GM18870 (cell line): ENCODE data around the gene MLLT3.
A peak's percentile ranks its signal among the peaks of the same experiment; 100 is the strongest.

Source experiments
- ATAC-seq: cut with Tn5 transposase; IDR thresholded peaks from one replicate; pipeline ENCODE4 v1.9.1; 2021; ENCODE audit warnings: moderate library complexity; ENCODE audit not compliant: unreplicated experiment

The MLLT3 gene

GRCh38 chr9:20561531-20561930 lies 60.8 kb downstream of the MLLT3 start:
- ATAC-seq, result no peak

GRCh38 chr9:20559231-20559890 lies 62.9 kb downstream of the MLLT3 start:
- ATAC-seq, result no peak

- ATAC-seq, result no peak
These were observed 63.7 kb downstream of the MLLT3 start for GRCh38 chr9:20558566-20559016.

GRCh38 chr9:20557890-20558565 lies 64.3 kb downstream of the MLLT3 start:
- no peak for ATAC-seq

GRCh38 chr9:20557285-20557684 lies 65.0 kb downstream of the MLLT3 start:
- no peak for ATAC-seq

GRCh38 chr9:20553558-20554149 lies 68.6 kb downstream of the MLLT3 start:
- peak; percentile 24 for ATAC-seq

- ATAC-seq, result peak; percentile 34
These were observed 69.3 kb downstream of the MLLT3 start for GRCh38 chr9:20552874-20553557.

- ATAC-seq, result peak; percentile 71
These were observed 70.5 kb downstream of the MLLT3 start for GRCh38 chr9:20551835-20552234.

GRCh38 chr9:20551236-20551635 lies 71.1 kb downstream of the MLLT3 start:
- ATAC-seq, result no peak

GRCh38 chr9:20550326-20550725 lies 72.0 kb downstream of the MLLT3 start:
- ATAC-seq, result no peak

GRCh38 chr9:20549053-20549452 lies 73.2 kb downstream of the MLLT3 start:
- ATAC-seq, result no peak

- no peak for ATAC-seq
These were observed 77.2 kb downstream of the MLLT3 start for GRCh38 chr9:20545023-20545622.

- ATAC-seq, result no peak
These were observed 82.0 kb downstream of the MLLT3 start for GRCh38 chr9:20540169-20540863.

GRCh38 chr9:20538956-20539355 lies 83.3 kb downstream of the MLLT3 start:
- no peak for ATAC-seq

- ATAC-seq, result no peak
These were observed 84.2 kb downstream of the MLLT3 start for GRCh38 chr9:20538092-20538491.

- ATAC-seq, result no peak
These were observed 85.0 kb downstream of the MLLT3 start for GRCh38 chr9:20537294-20537693.

GRCh38 chr9:20532584-20532983 lies 89.7 kb downstream of the MLLT3 start:
- no peak for ATAC-seq

GRCh38 chr9:20529837-20530236 lies 92.5 kb downstream of the MLLT3 start:
- ATAC-seq, result no peak

- ATAC-seq, result no peak
These were observed 94.0 kb downstream of the MLLT3 start for GRCh38 chr9:20528253-20528652.

GRCh38 chr9:20526500-20527319 lies 95.6 kb downstream of the MLLT3 start:
- ATAC-seq, result peak; percentile 94
